HepG2 (cell line): ENCODE measurements around the gene HES6. TPM values are rescaled to one million over a fixed set of nuclear protein-coding genes. Genes with fewer than 3 reads are reported as not detected.

ENCODE experiments used
- CREB3 ChIP-seq: sonication (generic); formaldehyde crosslinking; IDR thresholded peaks from 2 replicates; pipeline ENCODE4 v1.5.0; 2020; ENCODE audit warnings: missing genetic modification reagents
- ETS1 ChIP-seq: sonication (generic); formaldehyde crosslinking; IDR thresholded peaks from 2 replicates; pipeline ENCODE4 v1.4.0; 2020; ENCODE audit warnings: missing genetic modification reagents
- FOXO1 ChIP-seq: sonication (generic); formaldehyde crosslinking; IDR thresholded peaks from 2 replicates; pipeline ENCODE4 v1.4.0; 2020; ENCODE audit warnings: missing genetic modification reagents
- GLI4 ChIP-seq: sonication (generic); formaldehyde crosslinking; IDR thresholded peaks from 2 replicates; pipeline ENCODE4 v1.5.1; 2020; ENCODE audit warnings: missing genetic modification reagents, mild to moderate bottlenecking, moderate library complexity, borderline replicate concordance
- HMG20A ChIP-seq: IDR thresholded peaks from 2 replicates; pipeline ENCODE4 v1.6.1; 2016; ENCODE audit warnings: borderline replicate concordance
- HOMEZ ChIP-seq: IDR thresholded peaks from 2 replicates; pipeline ENCODE4 v1.6.1; 2016; ENCODE audit warnings: low read depth
- HOXA5 ChIP-seq: sonication (generic); formaldehyde crosslinking; IDR thresholded peaks from 2 replicates; pipeline ENCODE4 v1.4.0; 2020; ENCODE audit warnings: missing genetic modification reagents
- IRX3 ChIP-seq: sonication (generic); formaldehyde crosslinking; IDR thresholded peaks from 2 replicates; pipeline ENCODE4 v1.8.1; 2023; ENCODE audit warnings: mild to moderate bottlenecking, low read depth, missing genetic modification reagents, borderline replicate concordance
- MAX ChIP-seq: IDR thresholded peaks from 2 replicates; pipeline ENCODE4 v1.6.1; 2012; ENCODE audit warnings: inconsistent platforms
- MTA3 ChIP-seq: sonication (generic); formaldehyde crosslinking; IDR thresholded peaks from 2 replicates; pipeline ENCODE4 v1.4.0; 2020; ENCODE audit warnings: missing genetic modification reagents
- PRMT3 ChIP-seq: sonication (generic); formaldehyde crosslinking; IDR thresholded peaks from 2 replicates; pipeline ENCODE4 v1.8.1; 2022; ENCODE audit warnings: low read depth, mild to moderate bottlenecking, moderate library complexity, missing genetic modification reagents, borderline replicate concordance
- RNF2 ChIP-seq: fragments of 450-650 bp; conservative IDR thresholded peaks from 2 replicates; pipeline ENCODE4 v1.6.1; 2016; ENCODE audit warnings: low read depth
- SIX1 ChIP-seq: sonication (generic); formaldehyde crosslinking; IDR thresholded peaks from 2 replicates; pipeline ENCODE4 v1.4.0; 2020; ENCODE audit warnings: missing genetic modification reagents, borderline replicate concordance
- SP5 ChIP-seq: IDR thresholded peaks from 2 replicates; pipeline ENCODE4 v1.6.1; 2016; ENCODE audit warnings: low read depth, borderline replicate concordance
- THAP11 ChIP-seq: IDR thresholded peaks from 2 replicates; pipeline ENCODE4 v1.6.1; 2016; ENCODE audit warnings: missing biosample characterization, missing genetic modification reagents
- TRAFD1 ChIP-seq: sonication (generic); formaldehyde crosslinking; IDR thresholded peaks from 2 replicates; pipeline ENCODE4 v1.5.1; 2020; ENCODE audit warnings: missing genetic modification reagents, mild to moderate bottlenecking, borderline replicate concordance
- ZBTB1 ChIP-seq: sonication (generic); formaldehyde crosslinking; IDR thresholded peaks from 2 replicates; pipeline ENCODE4 v1.4.0; 2020; ENCODE audit warnings: missing genetic modification reagents, borderline replicate concordance
- ZNF10 ChIP-seq: sonication (generic); formaldehyde crosslinking; IDR thresholded peaks from 2 replicates; pipeline ENCODE4 v1.4.0; 2020; ENCODE audit warnings: mild to moderate bottlenecking, low read depth, missing genetic modification reagents, borderline replicate concordance
- ZNF264 ChIP-seq: sonication (generic); formaldehyde crosslinking; IDR thresholded peaks from 2 replicates; pipeline ENCODE4 v1.4.0; 2020; ENCODE audit warnings: missing genetic modification reagents
- ZNF543 ChIP-seq: sonication (generic); formaldehyde crosslinking; IDR thresholded peaks from 2 replicates; pipeline ENCODE4 v1.4.0; 2020; ENCODE audit warnings: mild to moderate bottlenecking, missing genetic modification reagents
- ZNF557 ChIP-seq: sonication (generic); formaldehyde crosslinking; IDR thresholded peaks from 2 replicates; pipeline ENCODE4 v1.4.0; 2020; ENCODE audit warnings: missing genetic modification reagents
- ZNF781 ChIP-seq: sonication (generic); formaldehyde crosslinking; IDR thresholded peaks from 2 replicates; pipeline ENCODE4 v1.5.1; 2020; ENCODE audit warnings: borderline replicate concordance, mild to moderate bottlenecking, missing genetic modification reagents; ENCODE audit errors: not compliant biosample characterization
- ZSCAN30 ChIP-seq: sonication (generic); formaldehyde crosslinking; IDR thresholded peaks from 2 replicates; pipeline ENCODE4 v1.5.0; 2020; ENCODE audit warnings: mild to moderate bottlenecking, missing genetic modification reagents
- ZSCAN9 ChIP-seq: IDR thresholded peaks from 2 replicates; pipeline ENCODE4 v1.6.1; 2016; ENCODE audit warnings: borderline replicate concordance
- polyA plus RNA-seq, 8 experiments: library from polyadenylated mRNA; depleted of rRNA in 3 of 8; stranded (reverse) in 7 of 8; unstranded in 1 of 8; fragments of >200 nt; fragmentation: Illumina TruSeq in 4 of 8; extraction: Trizol in 4 of 8; gene quantifications; 2 replicates each; pipeline versions ENCODE4 v1.2.1 to v1.2.3, GENCODE V29; 2011 to 2016; ENCODE audit warnings: low read depth in 4 of 8, missing spikeins in 1 of 8, mixed read lengths in 1 of 8; ENCODE audit not compliant: insufficient read depth in 1 of 8
- total RNA-seq, 5 experiments: library from RNA; depleted of rRNA; stranded (reverse); fragments of >200 nt; fragmentation: Illumina TruSeq; extraction: Trizol; gene quantifications; 2 replicates each; pipeline ENCODE4 v1.2.3, GENCODE V29; 2016; ENCODE audit warnings: low read depth in 1 of 5

The HES6 gene
- total and polyA plus RNA-seq, 2 of the 13 experiments (the other 11 are each of a cell fraction or from before 2014, with no cell fraction given): 19.5 to 82.8 TPM

GRCh38 chr2:238263204-238264071 is 23.6 kb upstream of the HES6 start (continued):
- TF ChIP-seq ZNF781 (CRISPR knock-in tag) (peak; percentile 51), SP5 (CRISPR knock-in tag) (peak; percentile 42; the same call in 1 of the 2 replicates), SIX1 (CRISPR knock-in tag) (0 out of 2 replicates have a peak, but pooled peaks have one; percentile 25), HOXA5 (CRISPR knock-in tag) (0 out of 2 replicates have a peak, but pooled peaks have one; percentile 61), HMG20A (CRISPR knock-in tag) (peak; percentile 38; the same call in 1 of the 2 replicates), FOXO1 (CRISPR knock-in tag) (peak; percentile 74), ETS1 (CRISPR knock-in tag) (0 out of 2 replicates have a peak, but pooled peaks have one; percentile 50), ZNF557 (CRISPR knock-in tag) (0 out of 2 replicates have a peak, but pooled peaks have one; percentile 62), ZNF543 (CRISPR knock-in tag) (0 out of 2 replicates have a peak, but pooled peaks have one; percentile 38), IRX3 (CRISPR knock-in tag) (no peak), HOMEZ (CRISPR knock-in tag) (0 out of 2 replicates have a peak, but pooled peaks have one; percentile 53), ZNF264 (CRISPR knock-in tag) (peak; percentile 92), ZSCAN30 (CRISPR knock-in tag) (no peak), GLI4 (CRISPR knock-in tag) (no peak), RNF2 (no peak), MTA3 (no peak), ZSCAN9 (peak; percentile 84; the same call in 1 of the 2 replicates), TRAFD1 (CRISPR knock-in tag) (no peak), THAP11 (CRISPR knock-in tag) (peak; percentile 64), ZNF10 (CRISPR knock-in tag) (no peak), ZBTB1 (CRISPR knock-in tag) (no peak), PRMT3 (CRISPR knock-in tag) (no peak; the same call in 1 of the 2 replicates), MAX (peak; percentile 52), CREB3 (CRISPR knock-in tag) (0 out of 2 replicates have a peak, but pooled peaks have one; percentile 33)
